Measurements from ENCODE around the gene GRWD1.

GRCh38 chr19:48441360-48442050, 4.3 kb upstream of the GRWD1 start:
- TF ChIP-seq CTCF (IDR thresholded peaks at IDR 0.05) (no peak), POLR2A (IDR thresholded peaks at IDR 0.05) (no peak), POLR2AphosphoS5 (IDR thresholded peaks at IDR 0.05) (no peak), EP300 (IDR thresholded peaks at IDR 0.05) (no peak)
